SU-DHL-6 (cell line): Measurements from ENCODE around the gene FSIP1.

ENCODE experiments used
- H2AFZ ChIP-seq: fragments of 200-600 bp; sonication (generic); 2 replicates; pipeline ENCODE4 v1.6.1; 2014; ENCODE audit warnings: low read depth, mild to moderate bottlenecking, moderate library complexity, mixed read lengths, antibody characterized with exemption, low read length; ENCODE audit not compliant: severe bottlenecking
- H3F3A ChIP-seq: fragments of 200-600 bp; shearing (Covaris generic); 2 replicates; pipeline ENCODE4 v1.6.0; 2016; ENCODE audit warnings: antibody characterized with exemption, mild to moderate bottlenecking; ENCODE audit not compliant: insufficient read depth
- H3K27ac ChIP-seq: fragments of 200-600 bp; sonication (generic); 2 replicates; pipeline ENCODE4 v1.5.1; 2016; ENCODE audit warnings: low read depth, mild to moderate bottlenecking, low read length, moderate library complexity, mixed read lengths
- H3K27me3 ChIP-seq: fragments of 200-600 bp; sonication (generic), shearing (Covaris generic); 2 replicates; pipeline ENCODE4 v1.6.0; 2014; ENCODE audit warnings: mild to moderate bottlenecking, low read length
- H3K36me3 ChIP-seq: fragments of 200-600 bp; sonication (generic); 2 replicates; pipeline ENCODE4 v1.6.1; 2014; ENCODE audit warnings: mild to moderate bottlenecking, low read length, mixed read lengths
- H3K4me2 ChIP-seq: fragments of 300-600, 200-600 bp; shearing (Covaris generic), sonication (generic); 2 replicates; pipeline ENCODE4 v1.6.0; 2014; ENCODE audit warnings: low read length, low read depth, mild to moderate bottlenecking; ENCODE audit not compliant: poor library complexity, severe bottlenecking
- H3K4me3 ChIP-seq: fragments of 200-600 bp; sonication (generic); 2 replicates; pipeline ENCODE4 v1.5.1; 2014; ENCODE audit warnings: antibody characterized with exemption, low read length, mild to moderate bottlenecking, mixed read lengths; ENCODE audit not compliant: insufficient read depth, poor library complexity, severe bottlenecking
- H3K79me2 ChIP-seq: fragments of 200-600 bp; sonication (generic); 2 replicates; pipeline ENCODE4 v1.6.1; 2014; ENCODE audit warnings: mild to moderate bottlenecking, low read length, moderate library complexity; ENCODE audit not compliant: insufficient read depth
- H3K9ac ChIP-seq: fragments of 200-600 bp; sonication (generic); 2 replicates; pipeline ENCODE4 v1.7.0; 2014; ENCODE audit warnings: mild to moderate bottlenecking, low read length
- H3K9me2 ChIP-seq: fragments of 200-600 bp; sonication (generic); replicated peaks from 2 replicates; pipeline ENCODE4 v1.6.1; 2014; ENCODE audit warnings: low read length; ENCODE audit not compliant: insufficient read depth
- H3K9me3 ChIP-seq: fragments of 200-600 bp; sonication (generic); 2 replicates; pipeline ENCODE4 v1.6.1; 2014; ENCODE audit warnings: low read length, mixed read lengths; ENCODE audit not compliant: insufficient read depth
- H4K20me1 ChIP-seq: fragments of 200-600 bp; sonication (generic); 2 replicates; pipeline ENCODE4 v1.6.1; 2014; ENCODE audit warnings: low read depth, mild to moderate bottlenecking, antibody characterized with exemption, low read length, moderate library complexity, mixed read lengths
- EZH2phosphoT487 ChIP-seq: fragments of 200-600 bp; sonication (generic), shearing (Covaris generic); conservative IDR thresholded peaks from 2 replicates; pipeline ENCODE4 v1.6.1; 2018; ENCODE audit warnings: mild to moderate bottlenecking, antibody characterized with exemption, low read length, moderate library complexity, mixed read lengths
- TF ChIP-seq, protein P1 (sequence below): fragments of 200-600 bp; sonication (generic); IDR thresholded peaks from one replicate; pipeline ENCODE4 v1.5.1; 2017; ENCODE audit warnings: antibody characterized with exemption, mild to moderate bottlenecking, low read length, moderate library complexity; ENCODE audit not compliant: insufficient read depth, poor library complexity, severe bottlenecking

The FSIP1 gene

DNA sequence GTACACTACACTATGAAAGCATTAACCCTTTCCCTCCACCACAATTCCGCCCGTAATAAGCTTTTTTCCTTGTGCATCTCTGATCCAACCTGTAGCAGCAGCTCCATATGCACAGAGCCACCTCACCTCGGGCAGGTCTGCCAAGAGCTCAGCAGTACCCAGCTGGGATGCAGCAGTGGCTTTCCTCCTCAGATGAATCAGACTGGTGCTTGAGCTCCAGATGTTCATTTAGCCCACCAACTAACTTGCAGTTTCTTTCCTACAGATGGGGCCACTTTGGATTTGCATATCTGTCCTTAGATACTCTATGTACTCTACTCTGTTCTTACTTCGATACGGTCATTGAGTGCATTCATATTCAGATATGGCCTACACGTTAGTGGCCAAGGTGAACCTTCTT lies 14.8 kb upstream of the FSIP1 start:
- Histone ChIP-seq H3K27me3 (no peaks in the 10 kb centered on the region), H2AFZ (no peak overlapping the region), H3K4me2 (no peak overlapping the region), H4K20me1 (no peaks in the 10 kb centered on the region), H3K36me3 (no peaks in the 10 kb centered on the region), H3K9ac (no peak overlapping the region), H3F3A (no peaks in the 10 kb centered on the region), H3K79me2 (no peaks in the 10 kb centered on the region), H3K27ac (no peak overlapping the region), H3K4me3 (no peak overlapping the region), H3K9me2 (no peaks in the 10 kb centered on the region), H3K9me3 (no peaks in the 10 kb centered on the region)
- TF ChIP-seq, protein P1, sequence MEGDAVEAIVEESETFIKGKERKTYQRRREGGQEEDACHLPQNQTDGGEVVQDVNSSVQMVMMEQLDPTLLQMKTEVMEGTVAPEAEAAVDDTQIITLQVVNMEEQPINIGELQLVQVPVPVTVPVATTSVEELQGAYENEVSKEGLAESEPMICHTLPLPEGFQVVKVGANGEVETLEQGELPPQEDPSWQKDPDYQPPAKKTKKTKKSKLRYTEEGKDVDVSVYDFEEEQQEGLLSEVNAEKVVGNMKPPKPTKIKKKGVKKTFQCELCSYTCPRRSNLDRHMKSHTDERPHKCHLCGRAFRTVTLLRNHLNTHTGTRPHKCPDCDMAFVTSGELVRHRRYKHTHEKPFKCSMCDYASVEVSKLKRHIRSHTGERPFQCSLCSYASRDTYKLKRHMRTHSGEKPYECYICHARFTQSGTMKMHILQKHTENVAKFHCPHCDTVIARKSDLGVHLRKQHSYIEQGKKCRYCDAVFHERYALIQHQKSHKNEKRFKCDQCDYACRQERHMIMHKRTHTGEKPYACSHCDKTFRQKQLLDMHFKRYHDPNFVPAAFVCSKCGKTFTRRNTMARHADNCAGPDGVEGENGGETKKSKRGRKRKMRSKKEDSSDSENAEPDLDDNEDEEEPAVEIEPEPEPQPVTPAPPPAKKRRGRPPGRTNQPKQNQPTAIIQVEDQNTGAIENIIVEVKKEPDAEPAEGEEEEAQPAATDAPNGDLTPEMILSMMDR = no peak
- TF ChIP-seq EZH2phosphoT487 = no peak

DNA sequence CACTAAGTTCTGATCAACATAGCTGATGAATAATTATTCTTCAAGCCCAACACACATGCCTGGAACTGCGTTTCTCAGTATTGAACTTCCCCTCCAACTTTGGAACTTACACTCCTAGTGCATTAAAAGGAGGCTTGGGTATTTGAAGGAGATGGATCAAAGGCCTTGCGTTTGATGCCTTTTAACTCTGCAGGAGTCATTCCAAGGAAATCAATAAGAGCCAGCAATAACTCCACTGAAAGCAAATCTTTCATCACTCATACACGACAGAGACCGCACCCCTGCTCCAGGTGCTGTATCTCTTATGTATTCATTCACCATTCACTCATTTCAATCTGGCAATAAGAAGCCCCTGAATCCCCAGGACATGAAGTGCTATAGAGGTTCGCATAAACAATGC lies 14.0 kb upstream of the FSIP1 start:
- H3K4me2 ChIP-seq = no peak overlapping the region
- no peak overlapping the region for H3K27ac ChIP-seq
- H3K36me3 ChIP-seq = no peaks in the 10 kb centered on the region
- no peaks in the 10 kb centered on the region for H4K20me1 ChIP-seq
- no peaks in the 10 kb centered on the region for H3K27me3 ChIP-seq
- no peaks in the 10 kb centered on the region for H3K9me3 ChIP-seq
- no peak overlapping the region for H2AFZ ChIP-seq
- H3F3A ChIP-seq = no peaks in the 10 kb centered on the region
- H3K9me2 ChIP-seq = no peaks in the 10 kb centered on the region
- H3K79me2 ChIP-seq = no peaks in the 10 kb centered on the region
- H3K4me3 ChIP-seq = no peak overlapping the region
- TF ChIP-seq EZH2phosphoT487 = no peak
- TF ChIP-seq, protein P1 = no peak
- H3K9ac ChIP-seq = no peak overlapping the region

DNA sequence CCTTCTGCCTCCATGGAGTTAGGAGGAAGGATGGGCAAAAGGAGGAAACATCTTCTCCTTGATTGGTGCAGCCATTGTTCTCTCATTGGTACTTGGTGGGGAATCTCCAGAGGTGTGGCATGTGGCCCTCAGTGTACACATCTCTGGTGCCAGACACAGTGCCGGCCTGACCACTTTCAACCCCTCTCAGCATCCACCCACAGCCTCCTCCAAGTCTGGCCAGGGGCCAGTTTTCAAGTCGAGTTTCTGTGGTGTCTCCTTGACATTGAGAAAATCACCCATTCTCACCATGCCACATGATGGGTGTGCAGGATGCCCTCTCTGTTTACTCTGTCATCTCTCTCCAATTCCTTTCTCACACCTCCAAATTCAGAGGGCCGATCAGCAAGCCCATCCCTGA lies 12.8 kb upstream of the FSIP1 start:
- Histone ChIP-seq H3K9me3 (no peaks in the 10 kb centered on the region), H3K9ac (no peak overlapping the region), H3K27me3 (no peaks in the 10 kb centered on the region), H2AFZ (no peak overlapping the region), H3F3A (no peaks in the 10 kb centered on the region), H4K20me1 (no peaks in the 10 kb centered on the region), H3K4me3 (no peak overlapping the region), H3K9me2 (no peaks in the 10 kb centered on the region), H3K79me2 (no peaks in the 10 kb centered on the region), H3K27ac (no peak overlapping the region), H3K36me3 (no peaks in the 10 kb centered on the region), H3K4me2 (no peak overlapping the region)
- no peak for TF ChIP-seq EZH2phosphoT487
- TF ChIP-seq, protein P1 = no peak
